Stimulated activated CD8-positive, alpha-beta memory T cell treated with anti-CD3 and anti-CD28 coated beads, Interleukin-7, amount 100 ng/mL, for 4 hours (primary cell): ENCODE data around the gene PLK1.
"Not testable (repeated sequence)": the region's sequence is repeated elsewhere in the genome, so short reads cannot be mapped to it uniquely, and the experiment has no call there.

Source experiments
- DNase-seq, 2 donors: peaks; one replicate each; pipeline ENCODE4 v3.0.0-alpha.2; 2020; ENCODE audit warnings: low read depth in 2 of 2

PLK1 gene

GRCh38 chr16:23678430-23679273 is at the start of gene PLK1:
Gene PLK1 (plus strand): TSS chr16:23678889. CDS start chr16:23678933, 44 bp downstream.
- peak; percentile 26 to 51 for DNase-seq

- no peak for DNase-seq
Measured at GRCh38 chr16:23629516-23629915, 49.2 kb upstream of the PLK1 start.

GRCh38 chr16:23631874-23632273 is 46.8 kb upstream of the PLK1 start:
- DNase-seq = not testable (repeated sequence)

DNA sequence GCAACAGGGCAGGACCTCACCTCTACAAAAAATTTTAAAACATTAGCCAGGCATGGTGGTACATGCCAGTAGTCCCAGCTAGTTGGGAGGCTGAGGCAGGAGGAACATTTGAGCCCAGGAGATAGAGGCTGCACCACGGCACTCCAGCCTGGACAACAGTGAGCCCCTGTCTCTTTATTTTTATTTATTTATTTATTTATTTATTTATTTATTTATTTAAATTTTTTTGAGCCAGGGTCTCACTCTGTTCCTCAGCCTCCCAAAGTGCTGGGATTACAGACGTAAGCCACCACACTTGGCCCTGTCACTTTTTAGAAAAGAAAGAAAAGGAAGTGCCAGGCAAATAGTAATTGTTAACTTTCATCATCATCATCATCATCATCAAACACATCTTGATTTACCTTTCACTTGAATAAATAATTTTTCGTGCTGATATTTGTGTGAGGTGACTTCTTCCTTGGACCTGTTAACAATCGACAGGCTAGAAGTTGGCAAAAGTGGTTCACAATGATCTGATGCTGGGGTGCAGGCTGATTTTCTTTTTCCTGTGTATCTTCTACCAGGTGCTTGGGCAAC is 44.1 kb upstream of the PLK1 start:
- DNase-seq = no peak

- no peak for DNase-seq
Measured at GRCh38 chr16:23635958-23636357, 42.7 kb upstream of the PLK1 start.

- DNase-seq = peak in 1 of 2 donors; percentile 8
Measured at GRCh38 chr16:23640615-23640930, 38.1 kb upstream of the PLK1 start.

DNA sequence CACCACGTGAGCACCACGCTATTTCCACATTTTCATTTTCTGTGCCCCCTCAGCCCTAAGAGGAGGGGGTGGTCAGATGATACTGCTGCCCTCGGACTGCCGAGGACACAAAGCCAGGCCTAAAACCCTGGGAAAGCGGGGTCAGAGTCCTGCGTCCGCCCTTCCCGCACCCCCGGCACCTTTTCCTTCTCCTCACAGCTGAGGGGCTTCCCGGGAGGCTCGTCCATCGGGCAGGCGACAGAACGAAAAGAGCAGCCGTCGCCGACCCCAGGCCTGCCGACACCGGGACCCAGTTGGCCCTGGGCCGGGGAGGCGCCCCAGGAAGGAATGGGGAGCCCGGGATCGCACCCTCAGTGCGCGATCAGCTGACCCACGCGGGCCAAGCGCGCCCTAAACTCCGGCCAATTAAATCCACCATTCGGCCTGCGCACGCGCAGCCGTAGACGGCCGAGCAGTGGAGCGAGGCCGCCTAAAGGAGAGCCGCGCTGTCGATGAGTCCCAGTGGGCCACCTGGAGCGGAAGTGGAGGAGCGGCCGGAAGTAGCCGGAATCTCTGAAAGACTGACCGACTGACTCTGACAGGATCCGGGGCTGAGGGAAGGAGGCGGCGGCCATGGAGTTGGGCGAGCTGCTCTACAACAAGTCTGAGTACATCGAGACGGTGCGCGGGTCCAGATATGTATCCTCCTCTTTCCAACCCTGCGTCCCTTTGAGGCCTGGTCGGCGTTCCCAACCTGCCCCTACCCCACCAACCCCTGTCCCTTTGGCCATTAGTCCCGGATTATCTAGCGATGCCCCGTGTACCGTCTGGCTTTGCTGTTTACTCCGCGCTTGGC is 37.5 kb upstream of the PLK1 start, which contains the start of the genes DCTN5 and PALB2:
Gene DCTN5 (plus strand): TSS at position 536 of the 835 bp plus-strand sequence. CDS start 77 bp downstream, at position 613.
Gene PALB2 (minus strand): TSS at position 380 of the 835 bp plus-strand sequence. CDS start 153 bp downstream, at position 227.
- DNase-seq = peak; percentile 77 to 83

DNA sequence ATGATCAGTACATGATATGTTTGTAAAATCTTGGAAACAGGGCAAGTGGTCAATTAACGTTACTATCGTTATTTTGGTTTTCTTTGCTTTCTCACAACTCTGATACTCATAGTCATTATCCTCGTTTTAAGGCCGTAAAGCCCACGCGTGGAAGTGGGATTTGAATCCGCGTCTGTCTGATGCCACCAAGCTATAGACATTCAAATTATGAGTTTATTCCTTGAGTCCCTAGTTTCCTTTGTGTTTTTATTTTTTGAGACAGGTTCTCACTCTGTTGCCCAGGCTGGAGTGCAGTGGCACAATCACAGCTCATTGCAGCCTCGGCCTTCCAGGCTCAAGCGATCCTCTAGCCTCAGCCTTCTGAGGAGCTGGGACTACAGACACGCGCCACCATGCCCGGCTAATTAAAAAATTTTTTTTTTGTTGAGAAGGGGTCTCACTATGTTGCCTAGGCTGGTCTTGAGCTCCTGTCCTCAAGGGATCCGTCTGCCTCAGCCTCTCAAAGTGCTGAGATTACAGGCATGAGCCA is 36.4 kb upstream of the PLK1 start:
- DNase-seq = no peak

- DNase-seq = no peak
Measured at GRCh38 chr16:23650674-23651416, 27.8 kb upstream of the PLK1 start.

- DNase-seq = no peak
Measured at GRCh38 chr16:23651943-23652468, 26.7 kb upstream of the PLK1 start.

DNA sequence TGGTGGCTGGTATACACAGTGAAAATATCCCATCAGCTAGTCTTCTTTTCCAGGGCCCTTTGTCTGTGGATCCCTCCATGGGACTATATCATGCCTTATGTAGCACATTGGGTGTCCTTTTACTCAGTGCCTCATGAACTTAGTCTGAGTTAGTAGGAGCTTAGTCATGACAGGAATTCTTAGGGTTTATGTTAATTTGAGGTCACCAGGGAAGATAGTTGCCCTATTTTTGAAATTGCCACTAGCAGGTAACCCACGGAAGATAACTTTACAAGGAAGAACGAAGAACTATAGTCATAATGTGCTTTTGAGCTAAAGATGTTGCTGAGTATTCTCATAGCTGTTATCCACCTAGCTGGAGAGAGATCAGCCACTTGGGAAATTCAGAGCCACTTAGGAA is 14.8 kb upstream of the PLK1 start:
- DNase-seq = no peak

DNA sequence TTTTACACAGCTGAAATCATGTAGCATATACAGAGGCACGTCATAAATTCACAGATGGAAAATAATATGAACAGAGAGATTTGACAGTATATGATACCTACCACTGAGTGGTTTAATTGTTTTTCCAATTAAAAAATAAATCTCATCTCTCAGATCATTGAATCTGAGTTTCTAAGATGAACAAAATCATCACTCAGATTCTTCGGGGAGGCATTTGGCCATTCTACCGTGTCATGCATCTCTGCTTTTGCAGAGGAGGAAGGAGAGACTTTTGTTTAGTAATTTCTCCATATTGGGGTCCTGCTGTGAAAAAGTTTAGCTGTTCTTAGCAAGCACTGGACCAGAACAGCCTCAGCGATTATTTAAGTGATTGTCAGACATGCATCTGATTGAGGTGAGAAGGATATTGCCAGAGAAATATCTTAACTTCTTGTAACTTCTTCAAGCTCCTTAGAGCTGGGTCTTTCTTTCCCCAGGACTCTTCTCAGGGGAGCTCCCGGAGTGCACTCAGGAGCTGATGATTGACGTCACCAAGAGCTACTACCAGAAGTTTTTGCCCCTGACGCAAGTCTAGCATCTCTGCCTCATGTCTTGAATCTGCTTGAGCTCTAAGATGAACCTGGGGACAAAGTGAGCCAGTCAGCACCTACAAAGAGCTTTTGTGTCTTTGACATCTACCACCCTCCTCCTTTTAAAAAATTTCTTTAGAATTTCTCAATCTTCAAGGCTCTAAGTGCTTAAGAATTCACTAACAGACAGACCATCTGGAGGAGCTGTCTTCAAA is 11.9 kb upstream of the PLK1 start:
- DNase-seq = no peak

DNA sequence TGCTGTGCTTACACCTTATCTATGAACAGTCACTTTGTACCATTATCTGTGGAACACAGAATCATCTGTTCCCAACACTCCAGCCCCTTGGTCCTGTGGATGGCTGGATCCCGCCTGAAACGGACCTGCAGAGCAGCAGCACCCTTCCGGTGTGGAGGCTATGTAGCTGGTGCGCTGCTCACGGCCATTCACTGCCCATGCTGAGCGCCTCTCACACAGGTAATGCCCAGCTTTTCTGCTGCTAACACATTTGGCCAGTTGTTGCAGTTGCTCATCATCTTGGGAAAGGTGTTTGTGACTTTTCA is 11.4 kb upstream of the PLK1 start:
- DNase-seq = no peak

DNA sequence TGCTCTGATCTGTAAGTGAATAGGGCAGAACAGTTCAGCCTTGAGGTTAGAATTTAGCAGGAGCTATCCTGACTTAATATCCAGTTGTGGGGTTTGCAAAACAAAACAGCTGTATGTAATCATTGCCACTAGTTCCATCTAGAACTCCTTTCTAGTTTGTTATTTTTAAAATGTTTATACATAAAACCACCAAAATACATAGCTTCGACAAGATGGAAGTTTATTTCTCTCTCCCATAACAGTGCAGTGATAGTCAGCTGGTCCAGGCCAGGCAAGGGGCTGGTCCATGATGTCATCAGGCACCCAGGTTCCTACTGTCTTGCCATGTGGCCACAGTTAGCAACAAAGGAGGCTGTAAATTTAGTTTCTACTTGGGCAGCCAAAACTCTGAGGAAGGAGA is 10.5 kb upstream of the PLK1 start:
- no peak for DNase-seq

DNA sequence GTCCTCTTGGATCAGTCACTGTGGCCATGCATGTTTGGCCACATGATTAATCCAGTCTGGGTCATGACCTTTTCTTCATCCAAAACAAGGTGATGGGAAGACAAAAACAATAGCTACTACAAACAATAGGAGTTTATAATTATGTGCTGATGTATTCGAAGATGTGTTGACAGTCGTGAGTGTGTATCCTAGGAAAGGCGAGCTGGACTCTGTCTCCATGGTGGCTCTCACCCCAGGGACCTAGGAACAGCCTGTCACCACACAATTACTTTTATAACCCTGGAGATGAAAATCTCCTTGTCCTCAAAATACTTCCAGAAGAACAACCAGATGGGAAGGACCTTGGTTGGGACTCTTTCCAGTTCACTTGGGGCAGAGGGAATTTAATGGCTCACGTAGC is 9.8 kb upstream of the PLK1 start:
- DNase-seq = no peak

- peak in 1 of 2 donors; percentile 8 for DNase-seq
Measured at GRCh38 chr16:23670137-23670776, 8.4 kb upstream of the PLK1 start.

- no peak for DNase-seq
Measured at GRCh38 chr16:23673971-23674614, 4.6 kb upstream of the PLK1 start.

DNA sequence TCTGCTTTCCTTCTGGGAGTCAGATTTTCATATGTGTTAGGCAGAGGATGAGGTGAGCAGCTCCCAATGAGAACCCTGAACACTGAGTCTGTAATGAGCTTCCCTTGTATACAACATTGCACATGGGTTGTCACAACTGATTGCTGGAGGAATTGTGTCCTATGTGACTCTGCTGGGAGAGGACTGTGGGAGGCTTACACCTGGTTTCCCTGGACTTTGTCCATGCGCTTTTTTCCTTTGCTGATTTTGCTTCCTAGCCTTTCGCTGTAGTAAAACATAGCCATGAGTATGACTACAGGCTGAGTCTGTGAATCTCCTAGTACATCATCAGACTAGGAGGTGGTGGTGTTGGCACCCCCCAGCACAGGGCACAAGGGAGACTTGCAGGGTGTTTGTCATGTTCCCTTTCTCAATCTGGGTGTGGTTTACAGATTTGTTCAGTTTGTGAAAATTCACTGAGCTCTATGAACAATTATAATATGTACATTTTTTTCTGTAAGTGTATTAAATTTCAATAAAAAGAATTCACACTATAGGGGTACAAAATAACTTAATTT is 1.7 kb upstream of the PLK1 start:
- no peak for DNase-seq
